Muscle of back (tissue), 13 donors: ENCODE data around the gene EFNA3. TPM values are rescaled to one million over a fixed set of nuclear protein-coding genes. Genes with fewer than 3 reads are reported as not detected.

Experiments used
- DNase-seq, 3 donors: peaks; one replicate each; pipeline versions ENCODE4 v3.0.0 to v3.0.0-alpha.2; 2013
- long read RNA-seq, 9 donors: transcript quantifications; one replicate each; lab custom pipeline, GENCODE V29; 2026
- polyA plus RNA-seq, 10 donors: library from polyadenylated mRNA; unstranded; fragments of 120-200 nt; gene quantifications; one replicate each; pipeline ENCODE4 v1.2.1, GENCODE V29; 2013; ENCODE audit not compliant: insufficient read length in 10 of 10

The EFNA3 gene, protein sequence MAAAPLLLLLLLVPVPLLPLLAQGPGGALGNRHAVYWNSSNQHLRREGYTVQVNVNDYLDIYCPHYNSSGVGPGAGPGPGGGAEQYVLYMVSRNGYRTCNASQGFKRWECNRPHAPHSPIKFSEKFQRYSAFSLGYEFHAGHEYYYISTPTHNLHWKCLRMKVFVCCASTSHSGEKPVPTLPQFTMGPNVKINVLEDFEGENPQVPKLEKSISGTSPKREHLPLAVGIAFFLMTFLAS
- 1 to 10 TPM; 2.1 to 5.3 (median 2.3) TPM for polyA plus RNA-seq
- long read RNA-seq, donor 1: 0 reads
- long read RNA-seq, donor 2, partial matches to known transcripts: 0 of 1 reads
- long read RNA-seq, donor 2, other reads (novel, unspliced or antisense): 0 of 1 reads
- long read RNA-seq, donor 3: 0 reads
- long read RNA-seq, donor 4: 0 reads
- long read RNA-seq, donor 5: 0 reads
- long read RNA-seq, donor 6: 0 reads
- long read RNA-seq, donor 7: 0 reads
- long read RNA-seq, donor 8: 0 reads
- long read RNA-seq, donor 9: 0 reads

DNA sequence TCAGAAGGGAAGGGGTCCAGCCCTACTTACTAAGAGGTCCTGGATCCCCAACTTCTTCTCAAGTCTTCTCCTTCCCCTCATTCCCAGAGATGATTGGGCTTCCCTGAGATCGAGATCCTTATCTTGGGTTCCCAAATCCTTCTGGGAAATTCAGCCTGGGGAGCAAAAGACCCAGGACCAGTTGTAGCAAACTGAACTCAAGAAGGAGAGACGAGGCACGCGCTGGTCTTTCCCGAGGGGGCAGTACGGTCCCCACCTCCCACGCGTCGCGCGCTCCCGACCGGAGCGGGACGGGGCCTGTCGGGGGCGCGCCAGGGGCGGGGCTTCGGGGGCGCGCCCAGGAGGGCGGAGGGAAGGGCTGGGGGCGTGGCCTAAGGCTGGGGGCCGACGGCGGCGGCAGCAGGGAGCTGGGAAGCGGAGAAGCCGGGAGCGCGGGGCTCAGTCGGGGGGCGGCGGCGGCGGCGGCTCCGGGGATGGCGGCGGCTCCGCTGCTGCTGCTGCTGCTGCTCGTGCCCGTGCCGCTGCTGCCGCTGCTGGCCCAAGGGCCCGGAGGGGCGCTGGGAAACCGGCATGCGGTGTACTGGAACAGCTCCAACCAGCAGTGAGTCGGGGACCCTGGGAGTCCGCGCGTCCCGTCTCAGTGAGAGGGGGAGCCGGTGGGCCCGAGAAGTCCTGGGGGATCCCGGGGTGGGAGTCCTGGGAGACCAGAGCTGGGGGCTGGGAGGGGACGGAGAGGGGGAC, at the start of gene EFNA3:
TSS of gene EFNA3 (plus strand) at position 369 of the 741 bp plus-strand sequence. CDS start at position 474, 105 bp downstream.
- DNase-seq: peak in 2 of 3 donors; percentile 69 to 79

DNA sequence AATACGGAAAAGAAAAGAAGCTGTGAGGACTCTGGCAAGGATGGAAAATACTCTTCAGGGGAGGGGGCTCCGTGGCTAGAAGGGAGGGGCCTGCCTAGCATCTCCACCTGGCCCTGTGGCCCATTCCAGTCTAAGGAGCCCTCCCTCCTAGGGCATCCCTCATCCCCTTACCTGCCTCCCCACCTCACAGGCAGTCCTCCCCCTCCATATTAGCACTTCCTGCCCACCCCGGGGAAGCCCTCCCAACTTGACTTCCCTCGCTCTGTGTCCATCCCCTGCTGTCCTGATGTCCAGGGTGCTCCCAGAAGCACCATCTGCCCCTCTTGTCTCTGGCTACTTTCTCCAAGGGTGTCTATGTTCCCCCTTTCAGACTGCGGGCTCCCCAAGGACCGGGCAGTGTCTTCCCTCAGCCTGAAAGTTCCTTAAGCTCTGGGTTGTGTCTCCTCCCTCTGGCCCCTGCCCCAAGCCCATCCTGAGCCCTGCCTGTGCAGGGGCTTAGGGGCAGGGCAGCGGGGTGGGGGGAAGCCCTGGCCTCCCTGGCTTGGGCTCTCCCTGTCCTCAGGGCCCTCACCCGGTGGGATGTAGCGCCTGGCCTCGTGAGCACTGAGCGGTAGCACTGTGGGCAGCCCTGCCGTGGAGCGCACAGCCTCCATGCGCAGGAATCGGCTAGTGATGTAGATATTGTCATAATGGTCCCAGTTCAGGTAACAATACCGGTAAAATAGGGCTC, 49.0 kb upstream of the EFNA3 start:
- DNase-seq: no peak

DNA sequence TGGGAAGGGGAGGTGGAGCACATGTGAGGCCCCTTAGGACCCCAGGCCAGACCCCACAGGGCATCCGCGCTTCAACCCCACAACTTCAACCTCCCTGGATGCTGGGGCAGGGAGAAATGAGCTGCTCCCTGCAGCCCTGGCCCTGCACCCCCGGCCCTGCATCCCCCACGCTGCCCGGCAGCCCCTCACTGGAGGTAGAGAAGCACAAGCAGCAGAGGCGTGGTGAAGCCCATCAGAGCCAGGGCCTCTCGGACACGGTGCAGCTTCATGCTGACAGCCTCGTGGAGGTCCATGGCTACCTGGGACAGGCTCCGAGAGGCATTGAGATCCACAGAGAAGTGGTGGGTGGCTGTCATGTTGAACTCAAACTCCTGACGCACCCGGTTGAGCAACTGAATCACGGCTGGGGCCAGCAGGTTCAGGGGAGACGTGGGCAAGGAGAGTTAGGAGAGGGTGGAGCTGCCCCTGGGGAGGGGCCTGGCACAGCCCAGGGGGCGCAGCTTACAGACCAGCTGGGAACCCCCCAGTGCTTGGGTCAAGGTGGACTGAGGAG, 48.3 kb upstream of the EFNA3 start:
- DNase-seq: no peak

DNA sequence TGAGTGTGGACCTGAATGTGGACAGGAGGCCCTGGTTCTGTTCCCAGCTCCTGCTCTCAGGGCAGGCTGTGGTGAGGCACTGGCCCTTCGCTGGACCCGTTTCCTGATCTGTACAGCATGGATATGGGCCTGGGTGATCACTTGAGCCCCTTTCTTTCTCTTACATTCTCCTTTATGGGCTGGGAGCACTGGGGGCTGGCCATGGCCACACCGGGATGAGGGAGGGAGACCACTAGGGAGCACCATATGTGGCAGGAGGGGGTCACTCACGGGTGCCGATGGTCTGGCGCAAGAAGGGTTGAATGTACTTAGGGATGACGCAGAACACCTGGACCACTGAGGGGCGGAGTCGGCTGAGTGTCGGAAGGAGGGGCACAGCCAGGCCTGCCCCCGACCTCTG, 47.7 kb upstream of the EFNA3 start:
- DNase-seq: no peak

DNA sequence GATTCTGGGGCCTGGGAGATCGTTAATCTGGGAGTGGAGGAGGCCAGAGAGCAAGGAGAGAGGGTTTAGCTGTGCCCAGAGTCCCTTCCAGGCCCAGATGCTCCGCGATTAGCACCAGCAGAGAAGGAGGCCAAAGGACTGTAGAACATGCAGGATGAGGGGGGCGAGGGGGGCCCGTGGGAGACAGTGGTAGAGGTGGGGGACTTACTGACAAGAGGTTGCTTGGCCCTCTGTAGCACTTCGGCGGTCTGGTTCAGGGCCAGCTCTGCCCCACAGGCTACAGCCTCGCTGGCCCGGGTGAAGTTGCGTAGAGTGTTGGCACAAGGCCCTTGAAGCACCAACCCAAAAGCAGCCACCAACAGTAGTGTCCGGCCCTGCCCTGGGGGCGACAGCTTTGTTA, 45.8 kb upstream of the EFNA3 start:
- no peak for DNase-seq

DNA sequence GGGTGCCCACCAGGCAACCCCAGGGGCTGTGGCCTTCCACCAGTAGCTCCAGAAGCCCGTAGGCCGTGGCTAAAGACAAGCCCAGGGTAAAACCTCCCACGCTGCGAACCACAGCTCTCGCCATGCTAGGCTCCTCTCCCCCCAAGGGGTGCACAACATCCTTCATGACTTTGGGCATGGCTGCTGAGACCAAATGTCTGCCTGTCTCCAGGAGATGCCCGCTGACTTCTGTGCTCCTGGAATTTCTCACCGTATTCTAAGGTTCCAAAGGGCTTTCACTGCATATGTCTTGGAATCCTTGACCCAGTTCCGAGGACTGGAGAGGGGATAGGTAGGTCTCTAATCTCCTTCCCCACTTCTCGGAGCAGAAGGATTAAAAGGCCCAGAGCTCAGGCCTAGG, 45.1 kb upstream of the EFNA3 start, which contains the start of the genes DCST1 and DCST2:
TSS of gene DCST1 (plus strand) at position 301 of the 400 bp plus-strand sequence. CDS start 213 bp downstream, outside the sequence.
TSS of gene DCST2 (minus strand) at position 258 of the 400 bp plus-strand sequence. CDS start at position 178, 80 bp downstream.
- no peak for DNase-seq

DNA sequence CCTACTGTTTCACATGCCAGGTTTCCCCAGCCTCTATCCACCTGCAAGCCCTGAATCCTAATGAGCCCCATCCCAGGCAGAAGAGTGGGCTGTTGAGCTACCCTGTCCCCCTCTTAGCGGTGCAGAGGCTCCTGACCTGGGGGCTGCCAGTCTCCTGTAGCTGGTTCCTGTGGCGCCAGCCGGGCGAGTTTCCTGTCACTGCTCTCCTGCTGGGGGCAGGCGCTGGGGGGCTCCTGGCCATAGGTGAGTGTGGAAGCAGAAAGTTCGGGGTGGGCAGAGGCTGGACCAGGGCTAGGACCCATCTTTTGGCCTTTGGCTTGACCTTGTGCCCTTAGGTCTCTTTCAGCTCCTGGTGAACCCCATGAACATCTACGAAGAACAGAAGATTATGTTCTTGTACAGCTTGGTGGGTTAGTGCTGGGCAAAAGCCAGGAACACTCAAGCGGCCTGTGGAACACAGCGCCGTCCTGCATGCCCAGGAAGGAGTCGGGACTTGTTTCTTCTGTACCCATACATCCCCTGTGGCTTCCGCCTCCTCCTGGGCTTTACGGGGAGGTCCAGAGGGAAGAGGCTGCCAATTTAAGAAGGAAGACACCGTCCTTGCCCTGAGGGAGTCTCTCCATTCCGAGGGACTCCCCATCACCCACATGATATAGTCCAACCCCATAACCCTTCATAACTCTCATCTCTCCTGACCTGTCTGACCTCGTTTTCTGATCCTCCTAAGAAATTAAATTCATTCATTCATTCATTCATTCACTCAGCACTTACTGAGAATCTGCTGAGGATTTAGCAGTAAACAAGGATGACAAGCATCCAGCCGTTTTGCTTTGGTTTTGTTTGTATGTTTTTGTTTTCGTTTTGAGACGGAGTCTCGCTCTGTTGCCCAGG, 44.1 kb upstream of the EFNA3 start:
- no peak for DNase-seq

DNA sequence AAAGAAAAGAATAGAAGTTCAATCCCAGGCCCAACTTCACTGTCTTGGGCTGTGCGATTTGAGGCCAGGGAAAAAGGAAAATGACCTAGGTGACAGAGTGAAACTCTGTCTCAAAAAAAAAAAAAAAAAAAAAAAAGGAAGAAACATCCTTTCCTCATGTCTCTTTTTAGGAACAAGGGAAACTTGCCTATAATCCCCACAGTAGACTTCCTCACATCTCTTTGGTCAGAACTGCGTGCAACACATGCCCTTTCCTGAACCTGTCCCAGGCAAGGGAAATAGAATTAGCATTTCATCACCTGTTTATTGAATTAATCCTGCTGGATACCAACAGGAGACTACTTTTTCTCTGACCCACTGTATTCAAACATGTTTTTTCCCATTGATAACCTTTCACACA, 42.7 kb upstream of the EFNA3 start:
- no peak for DNase-seq

DNA sequence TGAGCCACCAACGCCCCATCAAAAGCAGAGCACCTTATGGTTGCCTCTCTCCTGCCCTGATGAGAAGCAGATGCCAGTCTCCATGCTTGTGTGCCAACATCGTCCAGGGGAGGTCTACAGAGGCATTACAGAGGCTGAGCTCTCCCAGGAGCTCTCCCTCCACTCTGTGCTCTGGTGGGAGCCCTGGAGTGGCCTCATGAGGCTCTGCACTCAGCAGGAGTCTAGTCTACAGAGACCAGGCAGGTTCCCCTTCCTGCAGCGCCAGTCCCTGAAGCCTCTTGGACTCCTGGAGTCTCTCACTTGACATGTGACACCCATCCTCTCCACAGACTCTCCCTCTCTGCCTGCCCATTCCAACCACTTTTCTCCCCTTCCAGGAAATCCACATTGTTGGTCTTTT, 41.6 kb upstream of the EFNA3 start:
- DNase-seq: no peak

DNA sequence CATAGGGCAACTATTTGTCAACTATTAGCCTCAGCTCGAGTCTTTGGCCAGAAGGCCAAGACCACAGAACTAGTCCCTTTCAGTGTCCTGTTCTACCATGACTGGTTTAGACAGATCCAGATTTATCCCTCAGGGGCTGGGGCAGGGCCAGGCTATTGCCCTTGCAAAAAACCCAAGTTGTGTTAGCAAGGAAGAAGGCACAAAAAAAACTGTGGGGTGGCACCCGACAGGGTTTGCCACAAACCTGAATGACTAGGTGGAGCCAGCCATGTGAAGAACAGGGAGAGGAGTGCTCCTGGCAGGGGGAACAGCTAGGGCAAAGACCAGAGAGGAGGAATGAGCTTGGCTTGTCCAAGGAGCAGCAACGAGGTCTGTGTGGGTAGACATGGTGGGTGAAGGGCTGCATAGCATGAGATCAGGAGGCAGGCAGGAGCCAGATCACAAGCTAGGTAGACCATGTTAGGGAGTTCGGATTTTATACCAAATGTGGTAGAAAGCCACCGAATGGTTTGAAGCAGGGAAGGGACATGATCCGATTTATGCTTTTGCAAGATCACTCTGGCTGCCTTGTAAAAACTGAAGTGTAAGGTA, 40.7 kb upstream of the EFNA3 start:
- no peak for DNase-seq

DNA sequence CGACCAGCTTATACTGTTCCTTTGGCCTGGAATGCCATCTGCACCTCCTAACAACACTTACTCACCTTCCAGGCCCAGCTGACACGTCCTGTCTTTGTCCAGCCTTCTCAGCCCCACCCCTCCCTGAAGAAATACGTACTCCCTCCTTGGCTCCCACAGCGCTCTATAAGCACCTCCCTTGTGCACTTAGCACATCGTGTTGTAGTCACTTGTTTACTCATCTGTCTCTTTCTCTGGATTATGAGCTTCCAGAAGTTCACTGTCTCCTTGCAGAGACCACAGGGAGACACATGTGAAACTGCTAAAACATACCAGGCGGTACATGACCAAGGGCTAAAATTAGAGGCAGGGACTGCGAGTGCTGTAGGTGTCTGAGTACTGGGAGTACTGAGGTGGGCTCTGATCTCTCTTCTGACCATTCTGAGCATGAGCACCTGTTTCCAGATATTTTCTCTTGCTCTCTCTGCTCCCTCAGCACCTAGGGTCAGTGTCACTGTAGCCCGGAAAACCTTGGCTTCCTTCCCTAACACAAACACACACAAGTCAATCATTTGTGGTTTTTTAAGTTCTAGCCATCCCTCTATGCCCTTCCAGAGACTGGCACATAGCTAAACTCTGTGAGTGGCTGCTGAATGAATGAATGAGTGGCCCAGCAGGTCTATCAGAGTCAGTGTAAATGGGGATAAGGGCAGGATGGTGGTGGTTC, 39.9 kb upstream of the EFNA3 start:
- DNase-seq: no peak

DNA sequence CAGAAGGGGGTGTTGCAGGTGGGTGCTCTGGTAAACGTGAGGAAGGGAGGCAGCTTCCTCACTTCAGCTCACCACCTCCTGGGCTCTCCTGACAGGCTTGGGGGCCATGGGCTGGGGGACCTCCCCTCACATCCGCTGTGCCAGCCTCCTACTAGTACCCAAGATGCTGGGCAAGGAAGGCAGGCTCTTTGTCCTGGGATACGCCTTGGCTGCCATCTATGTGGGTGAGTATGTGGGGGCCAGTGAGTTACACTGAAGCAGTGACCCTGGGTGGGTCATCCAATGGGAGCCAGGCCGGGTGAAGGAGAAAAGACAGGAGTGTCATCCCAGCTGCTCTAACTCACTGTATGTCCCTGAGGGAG, 39.3 kb upstream of the EFNA3 start:
- no peak for DNase-seq

DNA sequence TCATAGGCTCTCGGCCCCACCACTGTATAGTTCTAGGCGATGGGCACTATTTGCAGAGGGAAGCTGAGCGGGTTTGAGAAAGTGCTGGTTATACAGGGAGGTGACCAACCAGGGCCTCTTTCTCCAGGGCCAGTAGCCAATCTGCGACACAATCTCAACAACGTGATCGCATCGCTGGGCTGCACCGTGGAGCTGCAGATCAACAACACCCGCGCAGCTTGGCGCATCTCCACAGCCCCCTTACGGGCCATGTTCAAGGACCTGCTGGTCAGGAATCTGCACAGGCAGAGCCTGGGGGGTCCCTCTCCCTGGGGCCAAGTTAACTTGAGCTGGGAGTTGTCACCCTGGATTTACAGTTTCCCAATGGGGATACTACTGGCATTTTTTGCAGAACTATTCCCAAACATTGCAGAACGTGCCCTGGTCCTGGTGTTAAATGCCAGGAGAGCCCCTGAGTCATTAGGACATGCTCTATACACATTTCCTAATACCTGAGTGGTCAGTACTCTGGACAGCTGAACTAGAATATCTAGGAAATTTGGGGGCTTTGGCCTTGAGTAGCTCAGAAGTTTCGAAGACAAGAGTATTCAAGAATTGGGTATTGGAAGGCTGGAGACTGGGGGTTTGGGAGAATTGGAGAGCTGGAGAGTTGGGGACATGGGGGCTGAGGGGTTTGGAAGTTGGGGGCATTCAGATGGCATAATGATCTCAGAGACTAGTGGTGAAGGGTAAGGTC, 38.1 kb upstream of the EFNA3 start:
- no peak for DNase-seq

DNA sequence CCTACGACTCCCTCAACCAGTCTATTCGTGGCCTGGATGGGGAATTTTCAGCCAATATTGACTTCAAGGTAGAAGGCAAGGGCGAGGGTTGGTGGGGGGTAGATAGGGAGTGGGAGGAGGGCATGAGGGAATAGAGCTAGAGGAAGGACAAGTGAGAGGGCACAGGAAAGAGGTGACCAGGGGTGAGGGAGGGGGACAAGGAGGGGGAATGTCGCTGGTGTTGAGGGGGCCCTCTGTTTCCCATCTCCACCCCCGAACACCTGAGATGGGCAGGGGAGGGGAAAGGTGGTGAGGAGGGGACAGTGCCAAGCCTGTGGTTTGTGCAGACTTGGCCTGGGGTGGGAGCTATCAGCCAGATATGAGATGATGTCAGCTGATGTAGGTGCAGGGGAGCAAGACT, 35.8 kb upstream of the EFNA3 start:
- no peak for DNase-seq

DNA sequence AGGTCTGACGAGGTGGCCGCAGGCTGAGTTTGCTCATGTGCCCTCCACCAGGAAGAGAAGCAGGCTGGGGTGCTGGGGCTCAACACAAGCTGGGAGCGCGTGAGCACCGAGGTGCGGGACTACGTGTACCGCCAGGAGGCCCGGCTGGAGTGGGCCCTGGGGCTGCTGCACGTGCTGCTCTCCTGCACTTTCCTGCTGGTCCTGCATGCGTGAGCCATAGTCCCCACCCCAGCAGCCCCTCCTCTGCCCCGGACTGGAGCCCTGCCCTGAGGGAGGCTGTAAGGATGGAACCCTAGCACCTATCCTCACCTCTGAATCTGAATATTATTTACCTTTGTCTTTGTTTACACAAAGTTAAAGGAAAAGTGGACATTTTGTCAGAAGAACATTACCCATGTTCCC, 35.3 kb upstream of the EFNA3 start:
- no peak for DNase-seq

DNA sequence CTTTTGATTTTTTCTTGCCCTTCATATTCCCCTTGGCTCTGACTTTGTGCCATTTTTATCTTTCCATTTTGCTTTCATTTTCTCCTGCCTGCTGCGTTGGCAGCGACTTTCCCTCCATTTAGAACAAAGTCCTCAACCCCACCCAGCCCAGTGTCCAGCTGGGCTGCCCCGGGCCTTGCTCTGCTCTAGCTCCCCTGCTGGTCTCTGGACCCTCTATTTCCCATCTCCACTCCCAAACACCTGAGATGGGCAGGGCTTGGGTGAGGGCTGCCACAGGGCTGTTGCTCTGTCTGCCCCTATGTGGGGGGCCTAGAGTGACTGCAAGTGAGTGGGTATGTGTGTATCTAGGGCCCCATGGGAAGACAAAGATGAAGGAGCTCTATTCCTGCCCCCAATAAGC, 34.8 kb upstream of the EFNA3 start:
- DNase-seq: no peak

DNA sequence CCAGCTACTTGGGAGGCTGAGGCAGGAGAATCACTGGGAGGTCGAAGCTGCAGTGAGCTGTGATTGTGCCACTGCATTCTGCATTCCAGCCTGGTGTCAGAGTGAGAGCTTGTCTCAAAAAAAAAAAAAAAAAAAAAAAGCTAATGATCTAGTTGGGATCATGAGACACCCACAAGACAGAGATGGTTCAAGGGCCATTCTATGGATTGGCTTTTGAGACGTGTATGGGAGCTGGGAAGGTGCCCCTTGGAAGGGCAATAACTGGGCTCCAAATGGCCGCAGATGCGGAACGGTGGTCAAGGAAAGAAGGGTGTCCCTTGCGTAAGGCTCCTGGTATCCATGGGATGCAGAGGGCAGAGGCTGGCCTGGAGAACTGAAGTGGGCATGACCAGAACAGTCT, 34.3 kb upstream of the EFNA3 start:
- DNase-seq: no peak

DNA sequence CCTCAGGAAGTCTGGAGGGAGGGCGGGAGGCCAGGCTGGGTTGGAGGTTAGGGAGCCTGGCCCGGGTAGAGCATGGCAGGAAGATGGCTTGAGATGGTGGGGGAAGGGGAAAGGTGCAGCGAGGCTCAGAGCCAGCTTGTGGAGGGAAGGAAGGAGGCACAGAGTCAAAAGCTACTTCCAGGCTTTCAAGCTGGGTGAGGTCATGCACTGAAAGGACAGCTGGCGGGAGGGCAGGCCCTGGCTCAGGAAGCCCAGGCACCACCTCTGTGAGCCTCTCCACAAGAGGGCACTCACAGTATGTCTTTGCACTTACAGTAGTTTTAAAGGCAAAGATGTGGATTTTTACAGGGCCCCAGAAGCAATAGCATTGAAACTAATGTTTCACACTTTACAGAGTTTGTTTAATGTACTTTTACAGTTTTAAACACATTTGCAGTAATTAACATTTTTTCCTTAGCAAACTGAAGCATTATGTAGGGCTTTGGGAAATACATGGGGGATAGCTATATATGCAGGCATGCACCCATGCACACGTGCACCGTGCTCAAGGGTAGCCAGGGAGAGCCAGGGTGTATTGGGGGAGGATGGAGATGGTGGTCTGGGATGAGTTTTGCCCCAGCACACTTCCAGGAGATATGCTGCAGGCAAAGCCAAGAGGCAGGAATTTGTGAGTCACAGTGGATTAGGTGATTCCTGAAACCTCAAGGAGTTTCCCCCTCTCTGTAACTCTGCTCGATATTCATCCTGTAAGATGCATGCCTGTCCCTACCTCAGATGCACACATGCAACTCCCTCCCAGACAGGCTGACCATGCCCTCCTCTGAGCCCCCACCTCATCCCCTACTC, 33.6 kb upstream of the EFNA3 start:
- peak; percentile 57 to 75 (median 65) for DNase-seq
